HG02571 (cell line): Measurements from ENCODE around the gene CDC42BPB.

Source experiments
- ATAC-seq: cut with Tn5 transposase; IDR thresholded peaks from one replicate; pipeline ENCODE4 v1.9.1; 2021; ENCODE audit warnings: mild to moderate bottlenecking, moderate library complexity; ENCODE audit not compliant: unreplicated experiment

CDC42BPB gene

GRCh38 chr14:102998393-102998792, 59.0 kb downstream of the CDC42BPB start:
- ATAC-seq: no peak

- no peak for ATAC-seq
Measured at GRCh38 chr14:102996941-102997340, 60.4 kb downstream of the CDC42BPB start.

DNA sequence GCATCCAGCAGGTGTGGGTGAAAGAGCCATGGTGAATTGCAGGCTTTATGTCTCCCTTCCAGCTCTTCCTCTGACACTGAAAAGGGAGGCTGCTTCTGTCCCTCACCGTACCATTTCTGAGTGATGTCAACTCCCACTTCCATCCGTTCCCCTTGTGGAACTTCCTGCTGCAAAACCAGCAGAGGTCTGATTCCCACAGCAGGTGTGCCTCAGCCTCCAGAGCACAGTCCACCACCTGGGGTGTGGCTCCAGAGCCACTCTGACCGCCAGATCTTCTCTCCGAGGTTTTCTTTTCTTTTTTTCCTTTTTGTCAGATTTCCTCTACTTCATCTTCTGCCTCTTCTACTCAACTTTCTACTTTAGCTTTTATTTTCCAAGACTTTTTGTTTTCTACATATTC, 62.7 kb downstream of the CDC42BPB start:
- no peak for ATAC-seq

DNA sequence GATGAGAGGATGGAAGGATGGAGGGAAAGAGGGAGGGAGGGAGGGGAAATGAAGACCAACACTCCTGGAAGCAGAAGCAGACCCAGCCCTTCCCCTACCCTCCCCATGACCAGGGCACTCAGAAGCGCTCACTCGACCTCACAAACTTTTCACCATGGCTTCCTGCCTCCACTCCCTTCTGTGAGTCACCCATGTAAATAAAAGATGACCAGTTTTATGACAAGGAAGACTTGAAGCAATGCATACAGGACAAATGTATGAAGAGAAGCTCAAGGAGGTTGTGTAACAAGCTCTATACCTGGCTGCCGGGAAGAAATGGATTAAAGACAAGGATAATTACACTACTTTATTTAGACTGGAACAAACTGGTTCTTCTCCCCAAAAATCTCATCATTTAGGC, 63.8 kb downstream of the CDC42BPB start:
- no peak for ATAC-seq

GRCh38 chr14:102991376-102991775, 66.0 kb downstream of the CDC42BPB start:
- no peak for ATAC-seq

- ATAC-seq: no peak
Measured at GRCh38 chr14:102988054-102988453, 69.3 kb downstream of the CDC42BPB start.

- ATAC-seq: no peak
Measured at GRCh38 chr14:102986810-102987579, 70.4 kb downstream of the CDC42BPB start.

DNA sequence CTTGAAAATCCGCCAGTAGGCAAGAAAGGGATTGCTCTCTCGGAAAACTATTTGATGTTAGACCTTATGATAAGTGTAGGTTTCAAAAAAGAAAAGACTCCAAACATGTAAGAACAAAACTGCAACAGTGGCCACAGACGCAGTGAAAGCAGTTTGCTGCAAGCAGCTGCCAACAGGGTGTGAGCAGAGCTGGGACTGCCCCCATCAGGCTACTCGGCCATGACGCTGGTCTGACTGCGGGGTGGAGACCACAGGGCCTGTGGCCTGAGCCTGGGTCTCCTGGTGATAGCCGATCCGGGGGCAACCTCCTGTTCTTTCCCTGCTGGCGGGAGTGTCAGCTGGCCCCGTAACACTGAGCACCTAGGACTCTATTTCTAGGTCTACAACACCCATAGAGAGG, 71.7 kb downstream of the CDC42BPB start:
- no peak for ATAC-seq

DNA sequence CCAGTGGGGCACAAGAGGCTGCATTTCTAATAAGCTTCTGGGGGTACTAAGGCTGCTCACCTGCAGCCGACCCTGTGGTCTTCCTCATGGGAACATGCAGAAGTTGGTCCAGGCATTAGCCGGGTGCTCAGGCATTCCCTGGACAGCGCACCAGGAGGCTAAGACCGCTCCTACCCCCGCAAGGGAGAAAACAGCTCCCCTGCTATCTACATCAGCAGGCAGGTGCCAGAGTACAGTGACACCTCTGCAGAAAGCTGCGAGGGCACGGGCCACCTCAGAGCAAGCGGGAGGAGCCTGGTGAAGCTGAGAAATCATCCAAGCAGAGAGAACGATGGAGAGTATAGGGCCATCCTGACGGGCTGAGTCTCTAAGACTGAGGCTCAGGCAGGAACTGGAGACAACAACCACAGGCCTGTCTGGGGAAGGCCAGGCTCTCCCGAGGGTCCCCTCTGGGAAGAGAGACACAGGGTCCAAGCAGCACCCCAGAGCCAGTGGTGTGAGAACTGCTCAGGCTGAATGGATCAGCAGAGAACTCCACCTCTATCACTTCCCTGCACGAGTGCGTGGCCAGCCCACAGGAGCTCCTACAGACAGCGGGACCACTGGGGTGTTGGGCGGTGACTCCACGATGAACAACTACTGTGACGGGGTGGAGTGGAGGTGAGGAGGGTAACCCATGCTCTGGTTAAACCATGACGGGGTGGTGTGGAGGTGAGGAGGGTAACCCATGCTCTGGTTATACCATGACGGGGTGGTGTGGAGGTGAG, 72.8 kb downstream of the CDC42BPB start:
- no peak for ATAC-seq

GRCh38 chr14:102983496-102983895, 73.9 kb downstream of the CDC42BPB start:
- no peak for ATAC-seq

- no peak for ATAC-seq
Measured at GRCh38 chr14:102982852-102983470, 74.4 kb downstream of the CDC42BPB start.

- ATAC-seq: no peak
Measured at GRCh38 chr14:102980409-102980810, 76.9 kb downstream of the CDC42BPB start.

- ATAC-seq: no peak
Measured at GRCh38 chr14:102979406-102979805, 77.9 kb downstream of the CDC42BPB start.

- ATAC-seq: no peak
Measured at GRCh38 chr14:102977475-102977874, 79.9 kb downstream of the CDC42BPB start.

GRCh38 chr14:102975662-102976061, 81.7 kb downstream of the CDC42BPB start:
- ATAC-seq: no peak

DNA sequence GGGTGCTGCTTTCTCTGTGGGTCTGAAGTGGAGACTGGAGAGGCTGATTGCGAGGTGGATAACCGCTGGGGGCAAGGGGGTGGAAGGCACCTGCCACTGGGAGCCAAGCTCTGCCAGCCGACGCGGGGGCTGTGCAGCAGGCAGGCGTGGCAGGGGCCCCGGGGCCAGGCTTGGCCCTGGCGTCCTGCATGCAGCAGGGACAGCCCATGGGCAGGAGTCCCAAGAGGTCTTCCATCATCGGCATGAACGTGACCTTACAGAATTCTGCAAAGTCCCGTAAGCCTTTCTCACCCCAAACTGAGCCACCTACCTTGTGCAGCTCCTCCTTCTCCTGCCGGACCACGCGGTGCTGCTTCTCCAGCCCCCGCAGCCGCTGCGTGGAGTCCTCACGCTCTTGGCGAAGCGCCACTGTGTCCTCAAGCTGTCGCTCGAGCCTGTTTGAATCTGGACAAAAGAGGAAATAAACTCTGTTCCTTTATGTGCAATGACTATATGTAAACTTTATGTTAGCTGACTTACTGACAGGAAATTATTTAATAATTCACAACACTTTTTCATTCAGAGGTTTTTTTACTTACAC, 83.6 kb downstream of the CDC42BPB start:
- ATAC-seq: no peak

DNA sequence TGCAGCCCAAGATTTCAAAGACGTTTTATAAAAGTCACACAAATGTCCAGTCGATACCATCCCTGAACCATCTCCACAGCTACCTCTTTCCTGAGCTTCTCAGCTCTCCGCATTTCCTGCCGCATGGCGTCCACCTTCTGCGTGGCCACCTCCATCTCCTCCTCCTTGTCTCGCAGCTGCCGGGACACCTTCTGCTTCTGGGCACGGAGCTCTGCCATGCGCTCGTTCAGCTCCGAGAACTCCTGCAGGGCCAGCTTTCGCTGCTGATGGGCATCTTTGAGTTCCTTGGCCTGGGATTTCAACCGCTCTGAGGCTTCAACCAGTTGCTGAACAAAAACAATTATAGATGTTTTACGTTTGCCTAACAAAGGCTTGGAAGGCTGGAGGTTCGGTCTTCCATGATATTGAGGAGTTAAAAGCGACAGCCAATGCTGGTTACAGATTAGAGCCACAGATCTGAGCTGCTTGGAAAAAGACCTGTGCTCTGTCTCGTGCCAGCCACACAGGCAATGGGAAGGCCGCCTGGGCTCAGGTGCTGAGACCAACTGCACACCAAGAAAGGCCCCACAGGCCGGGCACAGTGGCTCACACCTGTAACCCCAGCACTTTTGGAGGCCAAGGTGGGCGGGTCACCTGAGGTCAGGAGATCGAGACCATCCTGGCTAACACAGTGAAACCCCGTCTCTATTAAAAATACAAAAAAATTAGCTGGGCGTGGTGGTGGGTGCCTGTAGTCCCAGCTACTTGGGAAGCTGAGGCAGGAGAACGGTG, 85.3 kb downstream of the CDC42BPB start:
- no peak for ATAC-seq

- no peak for ATAC-seq
Measured at GRCh38 chr14:102971314-102971713, 86.0 kb downstream of the CDC42BPB start.

DNA sequence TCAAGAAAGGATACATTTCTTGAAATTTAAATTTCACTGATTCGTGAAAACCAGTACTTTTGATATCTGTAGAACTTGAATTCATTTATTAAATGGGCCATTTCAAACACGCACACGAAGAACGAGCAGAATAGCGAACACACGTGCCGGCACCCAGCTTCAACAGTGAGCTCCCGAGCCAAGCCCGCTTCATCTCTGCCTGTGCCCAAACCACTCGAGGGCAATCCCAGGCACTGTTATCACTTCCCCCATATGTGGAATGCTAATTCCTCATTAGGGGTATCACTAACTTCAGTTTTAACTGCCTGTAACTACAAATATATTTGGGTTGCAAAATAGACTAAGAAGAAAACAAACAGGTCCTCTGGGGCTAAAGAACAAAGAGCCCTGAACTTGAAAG, 86.9 kb downstream of the CDC42BPB start:
- no peak for ATAC-seq

- no peak for ATAC-seq
Measured at GRCh38 chr14:102969901-102970300, 87.4 kb downstream of the CDC42BPB start.
